K562 (cell line): ENCODE data around the gene RPS2. TPM values are rescaled to one million over a fixed set of nuclear protein-coding genes. Genes with fewer than 3 reads are reported as not detected.

Experiments
- CHD2 ChIP-seq: IDR thresholded peaks from 2 replicates; pipeline ENCODE4 v1.6.1; 2011; ENCODE audit warnings: low read depth, low read length
- ESRRB ChIP-seq: fragments of 250-450 bp; sonication (Bioruptor Pico); IDR thresholded peaks from 2 replicates; pipeline ENCODE4 v1.5.0; 2020; ENCODE audit warnings: mild to moderate bottlenecking, moderate library complexity, borderline replicate concordance
- FOXA3 ChIP-seq, 2 experiments: fragments of 450-650 bp in 1 of 2; sonication (generic) in 1 of 2; formaldehyde crosslinking; IDR thresholded peaks in 1 of 2; conservative IDR thresholded peaks in 1 of 2; 2 replicates each; pipeline versions ENCODE4 v1.4.0 to v1.8.0; 2020 to 2022; ENCODE audit warnings: mild to moderate bottlenecking in 2 of 2, missing genetic modification reagents in 1 of 2
- FOXK1 ChIP-seq: sonication (generic); formaldehyde crosslinking; IDR thresholded peaks from 2 replicates; pipeline ENCODE4 v1.8.0; 2022; ENCODE audit warnings: missing genetic modification reagents, mild to moderate bottlenecking, borderline replicate concordance
- GABPB1 ChIP-seq: sonication (generic); formaldehyde crosslinking; IDR thresholded peaks from 2 replicates; pipeline ENCODE4 v1.8.0; 2022; ENCODE audit warnings: mild to moderate bottlenecking, missing genetic modification reagents
- GABPB2 ChIP-seq: fragments of 250-450 bp; sonication (Bioruptor Pico); conservative IDR thresholded peaks from 2 replicates; pipeline ENCODE4 v1.5.1; 2021; ENCODE audit warnings: mild to moderate bottlenecking
- IRF2 ChIP-seq: sonication (generic); formaldehyde crosslinking; IDR thresholded peaks from 2 replicates; pipeline ENCODE4 v1.8.1; 2022; ENCODE audit warnings: mild to moderate bottlenecking, missing genetic modification reagents
- KAT7 ChIP-seq: sonication (generic); formaldehyde crosslinking; IDR thresholded peaks from 2 replicates; pipeline ENCODE4 v1.8.0; 2022; ENCODE audit warnings: missing genetic modification reagents, mild to moderate bottlenecking, borderline replicate concordance
- KDM5B ChIP-seq: fragments of 200-600 bp; sonication (generic); IDR thresholded peaks from 2 replicates; pipeline ENCODE4 v1.6.1; 2012; ENCODE audit warnings: low read depth, mild to moderate bottlenecking, moderate library complexity, low read length, control low read depth, inconsistent platforms; ENCODE audit not compliant: insufficient replicate concordance
- LARP7 ChIP-seq: fragments of 450-650 bp; IDR thresholded peaks from 2 replicates; pipeline ENCODE4 v1.6.1; 2016
- MCM2 ChIP-seq: fragments of 450-650 bp; IDR thresholded peaks from 2 replicates; pipeline ENCODE4 v1.6.1; 2017; ENCODE audit warnings: low read depth, mild to moderate bottlenecking
- MYC ChIP-seq, 2 experiments: fragments of 250-450 bp in 1 of 2; sonication (Bioruptor Pico) in 1 of 2; IDR thresholded peaks; 2 replicates each; pipeline versions ENCODE4 v1.5.1 to v1.6.1; 2012 to 2021; ENCODE audit warnings: low read depth in 2 of 2, borderline replicate concordance in 1 of 2, improper control_type of control experiment in 1 of 2, low read length in 1 of 2, mild to moderate bottlenecking in 1 of 2, moderate library complexity in 1 of 2
- PBX2 ChIP-seq, 2 experiments: IDR thresholded peaks in 1 of 2; conservative IDR thresholded peaks in 1 of 2; 2 replicates each; pipeline ENCODE4 v1.6.1; 2016; ENCODE audit warnings: low read depth in 2 of 2, mild to moderate bottlenecking in 1 of 2, missing compliant biosample characterization in 1 of 2, missing genetic modification characterization in 1 of 2, moderate library complexity in 1 of 2
- SMAD3 ChIP-seq: fragments of 450-650 bp; formaldehyde crosslinking; conservative IDR thresholded peaks from 2 replicates; pipeline ENCODE4 v1.4.0; 2020; ENCODE audit warnings: mild to moderate bottlenecking
- SRF ChIP-seq, 2 experiments: fragments of 250-450, 450-650 bp in 1 of 2; sonication (Bioruptor Pico) in 1 of 2; sonication (generic) in 1 of 2; formaldehyde crosslinking; IDR thresholded peaks; 2 replicates each; pipeline versions ENCODE4 v1.5.0 to v1.5.1; 2020 to 2022; ENCODE audit warnings: mild to moderate bottlenecking in 1 of 2, missing genetic modification reagents in 1 of 2
- THRB ChIP-seq: fragments of 450-650 bp; formaldehyde crosslinking; conservative IDR thresholded peaks from 2 replicates; pipeline ENCODE4 v1.4.0; 2022; ENCODE audit warnings: mild to moderate bottlenecking, missing genetic modification characterization
- XRCC5 ChIP-seq: fragments of 200-400 bp; formaldehyde crosslinking; IDR thresholded peaks from 2 replicates; pipeline ENCODE4 v1.6.1; 2017; ENCODE audit warnings: low read depth, mild to moderate bottlenecking, low read length
- YY1 ChIP-seq, 3 experiments: IDR thresholded peaks; 2 replicates each; pipeline ENCODE4 v1.6.1; 2011; ENCODE audit warnings: low read length in 2 of 3, mild to moderate bottlenecking in 2 of 3, moderate library complexity in 2 of 3, borderline replicate concordance in 1 of 3, control low read depth in 1 of 3, low read depth in 1 of 3; ENCODE audit not compliant: insufficient read depth in 3 of 3, insufficient replicate concordance in 2 of 3, control insufficient read depth in 1 of 3, insufficient read length in 1 of 3; ENCODE audit errors: extremely low read depth in 1 of 3
- ZC3H4 ChIP-seq: sonication (generic); formaldehyde crosslinking; IDR thresholded peaks from 2 replicates; pipeline ENCODE4 v1.9.0; 2021; ENCODE audit warnings: missing genetic modification reagents, borderline replicate concordance
- ZNF232 ChIP-seq: sonication (generic); formaldehyde crosslinking; IDR thresholded peaks from 2 replicates; pipeline ENCODE4 v1.8.0; 2022; ENCODE audit warnings: mild to moderate bottlenecking, missing genetic modification reagents
- ZNF354B ChIP-seq: fragments of 250-450 bp; sonication (Bioruptor Pico); IDR thresholded peaks from 2 replicates; pipeline ENCODE4 v1.4.0; 2020
- polyA plus RNA-seq, 8 experiments: library from polyadenylated mRNA; depleted of rRNA in 4 of 8; stranded (reverse) in 5 of 8; unstranded in 3 of 8; fragments of >200 nt; fragmentation: Nextera tagmentation in 2 of 8; fragmentation: Illumina TruSeq in 1 of 8; extraction: Ambion mirVana in 2 of 8; extraction: Trizol in 1 of 8; gene quantifications; 2 replicates each; pipeline versions ENCODE4 v1.2.1 to v1.2.3, GENCODE V29; 2011 to 2014; ENCODE audit warnings: inconsistent platforms in 1 of 8, missing spikeins in 1 of 8
- total RNA-seq, 7 experiments: library from RNA; depleted of rRNA in 6 of 7; stranded (reverse); fragments of >200 nt in 6 of 7; fragmentation: Illumina TruSeq in 2 of 7; extraction: Trizol in 2 of 7; gene quantifications; 2 replicates each; pipeline versions ENCODE4 v1.2.1 to v1.2.3, GENCODE V29; 2011 to 2021; ENCODE audit warnings: low replicate concordance in 1 of 7

The RPS2 gene
- total and polyA plus RNA-seq, 9 of the 15 experiments (the other 6 are each of a cell fraction or from before 2014, with no cell fraction given): 834 to 4,794 (median 3,793) TPM

- TF ChIP-seq ESRRB (CRISPR knock-in tag): peak; percentile 88; the same call in 1 of the 2 replicates
- peak; percentile 91 for TF ChIP-seq KAT7 (CRISPR knock-in tag)
- TF ChIP-seq XRCC5: peak; percentile 60; the same call in 1 of the 2 replicates
- TF ChIP-seq KDM5B: peak; percentile 20
- no peak for TF ChIP-seq LARP7
- 0 out of 2 replicates have a peak, but pooled peaks have one; percentile 51 for TF ChIP-seq ZNF232 (CRISPR knock-in tag)
- no peak for TF ChIP-seq YY1 (IDR thresholded peaks at IDR 0.05; ENCODE audit: borderline replicate concordance in 1 of 3, control insufficient read depth in 1 of 3, extremely low read depth in 1 of 3, insufficient read depth in 3 of 3, insufficient read length in 1 of 3, insufficient replicate concordance in 2 of 3, low read depth in 1 of 3, low read length in 2 of 3)
- peak; percentile 72 for TF ChIP-seq FOXK1 (CRISPR knock-in tag)
- TF ChIP-seq FOXA3 (CRISPR knock-in tag; conservative IDR thresholded peaks at IDR 0.05 in 1 of 2, IDR thresholded peaks at IDR 0.05 in 1 of 2): peak in 1 of 2 experiments; percentile 53; a peak in 1 of 4 replicates
- TF ChIP-seq MCM2: no peak
- peak; percentile 19 for TF ChIP-seq CHD2
- peak; percentile 97 for TF ChIP-seq THRB (CRISPR knock-in tag)
- peak; percentile 7; the same call in 1 of the 2 replicates for TF ChIP-seq ZC3H4
- no peak for TF ChIP-seq PBX2 (CRISPR knock-in tag; IDR thresholded peaks at IDR 0.05; ENCODE audit: low read depth)
- TF ChIP-seq PBX2 (tag; conservative IDR thresholded peaks at IDR 0.05; ENCODE audit: low read depth): no peak
- TF ChIP-seq GABPB2: 0 out of 2 replicates have a peak, but pooled peaks have one; percentile 73
- TF ChIP-seq SMAD3: peak; percentile 83
- no peak for TF ChIP-seq IRF2 (CRISPR knock-in tag)
- no peak; the same call in 1 of the 2 replicates for TF ChIP-seq MYC (IDR thresholded peaks at IDR 0.05; ENCODE audit: low read depth, low read length)
- peak; percentile 63; the same call in 1 of the 2 replicates for TF ChIP-seq MYC (CRISPR knock-in tag; IDR thresholded peaks at IDR 0.05; ENCODE audit: borderline replicate concordance, low read depth)
- TF ChIP-seq ZNF354B (CRISPR knock-in tag): peak; percentile 21; the same call in 1 of the 2 replicates
- peak; percentile 68 for TF ChIP-seq GABPB1 (CRISPR knock-in tag)
- TF ChIP-seq SRF (CRISPR knock-in tag; IDR thresholded peaks at IDR 0.05): no peak
Measured at GRCh38 chr16:1960665-1961630, 3.7 kb downstream of the RPS2 start (continued).
